SK-N-SH (cell line): Measurements from ENCODE around the gene SWAP70. TPM values are rescaled to one million over a fixed set of nuclear protein-coding genes. Genes with fewer than 3 reads are reported as not detected.

Source experiments
- CTCF ChIA-PET: fragments of 300-600, 350-600 bp; formaldehyde crosslinking; extraction: SDS; loops from one replicate; lab custom pipeline; 2021; lab: Yijun Ruan, JAX
- POLR2A ChIA-PET: fragments of 350-600 bp; sonication (Branson Sonifier 250); formaldehyde crosslinking; extraction: SDS; loops from one replicate; lab custom pipeline; 2020; ENCODE audit warnings: antibody characterized with exemption, inconsistent platforms; lab: Yijun Ruan, JAX
- DNase-seq: peaks from one replicate; pipeline ENCODE4 v3.0.0; 2012
- H2AFZ ChIP-seq: fragments of 200-600 bp; sonication (generic); 2 replicates; pipeline ENCODE4 v1.8.1; 2016; ENCODE audit warnings: antibody characterized with exemption, mild to moderate bottlenecking, low read depth
- H3F3A ChIP-seq: fragments of 200-600 bp; sonication (generic); replicated peaks from 2 replicates; pipeline ENCODE3; 2016; ENCODE audit warnings: antibody characterized with exemption, mild to moderate bottlenecking; ENCODE audit not compliant: insufficient read depth
- H3K27ac ChIP-seq, 2 experiments: fragments of 200-500 bp in 1 of 2; fragments of 200-600 bp in 1 of 2; sonication (Bioruptor generic) in 1 of 2; sonication (generic), shearing (Covaris generic) in 1 of 2; 2 replicates each; pipeline versions ENCODE4 v1.5.1 to v1.6.1; 2014 to 2016; ENCODE audit warnings: low read depth in 2 of 2, inconsistent platforms in 1 of 2, low read length in 1 of 2, mild to moderate bottlenecking in 1 of 2, mixed read lengths in 1 of 2
- H3K27me3 ChIP-seq: fragments of 200-600 bp; sonication (generic), shearing (Covaris generic); 2 replicates; pipeline ENCODE4 v1.6.1; 2016; ENCODE audit warnings: mixed run types; ENCODE audit not compliant: insufficient read depth
- H3K36me3 ChIP-seq, 2 experiments: fragments of 200-500 bp in 1 of 2; fragments of 200-600 bp in 1 of 2; sonication (Bioruptor generic) in 1 of 2; sonication (generic) in 1 of 2; replicated peaks in 1 of 2; 2 replicates each; pipeline versions ENCODE3 to v1.5.1; 2014 to 2016; ENCODE audit warnings: low read length in 1 of 2, mild to moderate bottlenecking in 1 of 2; ENCODE audit not compliant: insufficient read depth in 2 of 2, control insufficient read depth in 1 of 2
- H3K4me1 ChIP-seq, 2 experiments: fragments of 200-500 bp in 1 of 2; fragments of 200-600 bp in 1 of 2; sonication (Bioruptor generic) in 1 of 2; sonication (generic), shearing (Covaris generic) in 1 of 2; 2 replicates each; pipeline versions ENCODE4 v1.5.1 to v1.6.1; 2014 to 2016; ENCODE audit warnings: low read depth in 1 of 2, low read length in 1 of 2, mixed run types in 1 of 2; ENCODE audit not compliant: insufficient read depth in 2 of 2, control insufficient read depth in 1 of 2
- H3K4me2 ChIP-seq: fragments of 200-600 bp; sonication (generic), shearing (Covaris generic); 2 replicates; pipeline ENCODE4 v1.6.1; 2017; ENCODE audit warnings: mixed run types
- H3K4me3 ChIP-seq, 2 experiments: fragments of 200-500 bp in 1 of 2; fragments of 200-600 bp in 1 of 2; sonication (Bioruptor generic) in 1 of 2; sonication (generic), shearing (Covaris generic) in 1 of 2; 2 replicates each; pipeline versions ENCODE4 v1.5.1 to v1.8.1; 2014 to 2016; ENCODE audit warnings: low read depth in 2 of 2, inconsistent platforms in 1 of 2, low read length in 1 of 2, mild to moderate bottlenecking in 1 of 2, mixed read lengths in 1 of 2, moderate library complexity in 1 of 2
- H3K79me2 ChIP-seq: fragments of 200-600 bp; sonication (generic); 2 replicates; pipeline ENCODE4 v1.8.1; 2017; ENCODE audit warnings: mild to moderate bottlenecking; ENCODE audit not compliant: insufficient read depth
- H3K9ac ChIP-seq: fragments of 200-600 bp; sonication (generic); 2 replicates; pipeline ENCODE4 v1.6.1; 2017; ENCODE audit warnings: mixed run types
- H3K9me2 ChIP-seq: fragments of 200-600 bp; sonication (generic); 2 replicates; pipeline ENCODE4 v1.6.1; 2017; ENCODE audit warnings: mixed run types
- H3K9me3 ChIP-seq: fragments of 200-600 bp; sonication (generic); 2 replicates; pipeline ENCODE4 v1.6.1; 2017; ENCODE audit warnings: mixed run types, mild to moderate bottlenecking, moderate library complexity
- H4K20me1 ChIP-seq: fragments of 200-600 bp; sonication (generic); 2 replicates; pipeline ENCODE4 v1.6.1; 2017; ENCODE audit warnings: mild to moderate bottlenecking, mixed run types; ENCODE audit not compliant: insufficient read depth
- ELF1 ChIP-seq: IDR thresholded peaks from 2 replicates; pipeline ENCODE4 v1.4.0; 2012
- EZH2phosphoT487 ChIP-seq: fragments of 200-600 bp; sonication (generic); IDR thresholded peaks from 2 replicates; pipeline ENCODE4 v1.6.1; 2017; ENCODE audit warnings: low read depth, mixed run types, mild to moderate bottlenecking, antibody characterized with exemption, moderate library complexity, borderline replicate concordance
- FOSL2 ChIP-seq: IDR thresholded peaks from 2 replicates; pipeline ENCODE4 v1.4.0; 2012; ENCODE audit warnings: low read depth, mild to moderate bottlenecking, moderate library complexity, borderline replicate concordance
- GABPA ChIP-seq: IDR thresholded peaks from 2 replicates; pipeline ENCODE4 v1.4.0; 2012; ENCODE audit warnings: low read depth, mild to moderate bottlenecking
- JUND ChIP-seq: IDR thresholded peaks from 2 replicates; pipeline ENCODE4 v1.4.0; 2012
- MXI1 ChIP-seq: IDR thresholded peaks from 2 replicates; pipeline ENCODE4 v1.6.1; 2012; ENCODE audit warnings: mild to moderate bottlenecking, low read depth, low read length, improper control_type of control experiment
- RAD21 ChIP-seq: IDR thresholded peaks from 2 replicates; pipeline ENCODE4 v1.6.1; 2012; ENCODE audit warnings: mild to moderate bottlenecking, low read length
- RCOR1 ChIP-seq: fragments of 150-350 bp; IDR thresholded peaks from 2 replicates; pipeline ENCODE4 v1.6.1; 2017; ENCODE audit warnings: antibody characterized with exemption, low read length
- RFX5 ChIP-seq: IDR thresholded peaks from 2 replicates; pipeline ENCODE4 v1.6.1; 2012; ENCODE audit warnings: mild to moderate bottlenecking, improper control_type of control experiment, low read length
- RXRA ChIP-seq: IDR thresholded peaks from 2 replicates; pipeline ENCODE4 v1.4.0; 2012; ENCODE audit warnings: low read depth, mild to moderate bottlenecking, borderline replicate concordance
- TCF12 ChIP-seq: IDR thresholded peaks from 2 replicates; pipeline ENCODE4 v1.4.0; 2012
- WGBS: methylation state at CpG from one replicate; pipeline ENCODE4 v1.1.6; 2017; ENCODE audit warnings: low lambda C conversion rate; 5-methylcytosine and 5-hydroxymethylcytosine counted together
- polyA plus RNA-seq, 3 experiments: library from polyadenylated mRNA; depleted of rRNA; stranded (reverse); fragments of >200 nt; gene quantifications; 2 replicates each; pipeline ENCODE4 v1.2.3, GENCODE V29; 2012
- TF ChIP-seq, protein P1 (sequence below): fragments of 150-350 bp; IDR thresholded peaks from 2 replicates; pipeline ENCODE4 v1.6.1; 2016; ENCODE audit warnings: mild to moderate bottlenecking, low read depth, low read length
- TF ChIP-seq, protein P2 (sequence below): IDR thresholded peaks from 2 replicates; pipeline ENCODE4 v1.4.0; 2012; ENCODE audit warnings: low read depth, borderline replicate concordance
- TF ChIP-seq, protein P3 (sequence below): fragments of 200-600 bp; sonication (generic); IDR thresholded peaks from 2 replicates; pipeline ENCODE4 v1.6.1; 2017; ENCODE audit warnings: antibody characterized with exemption, mild to moderate bottlenecking, moderate library complexity
- TF ChIP-seq, protein P4 (sequence below): IDR thresholded peaks from 2 replicates; pipeline ENCODE4 v1.4.0; 2012; ENCODE audit warnings: low read depth
- TF ChIP-seq, protein P5 (sequence below): IDR thresholded peaks from 2 replicates; pipeline ENCODE4 v1.6.1; 2012; ENCODE audit warnings: mild to moderate bottlenecking, low read depth, low read length, moderate library complexity

SWAP70 gene
- polyA plus RNA-seq, 1 of the 3 experiments (the other 2 are of a cell fraction): 10.6 TPM

DNA sequence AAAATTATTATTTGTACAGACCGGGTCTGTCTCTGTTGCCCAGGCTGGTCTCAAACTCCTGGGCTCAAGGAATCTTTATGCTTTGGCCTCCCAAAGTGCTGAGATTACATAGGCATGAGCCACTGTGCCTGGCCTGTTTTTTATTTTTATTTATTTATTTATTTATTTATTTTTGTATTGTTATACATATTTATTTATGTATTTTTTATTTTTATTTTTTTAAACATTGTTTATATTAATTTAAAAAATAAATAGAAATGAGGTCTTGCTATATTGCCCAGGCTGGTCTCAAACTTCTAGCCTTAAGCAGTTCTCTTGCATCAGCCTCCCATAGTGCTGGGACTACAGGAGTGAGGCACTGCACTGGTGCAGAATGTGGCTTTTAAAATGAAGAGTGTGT, 47.0 kb downstream of the SWAP70 start:
- H3K9ac ChIP-seq: no peak overlapping the region
- no peaks in the 10 kb centered on the region; a peak in 1 of 4 replicates for H3K4me1 ChIP-seq
- no peaks in the 10 kb centered on the region for H3K9me3 ChIP-seq
- H2AFZ ChIP-seq: no peak overlapping the region
- WGBS: 70% methylated on average over 1 of the region's 1 CpG
- peaks cover 3% of the 10 kb centered on the region for H3F3A ChIP-seq
- H3K27me3 ChIP-seq: no peaks in the 10 kb centered on the region
- DNase-seq: no peak
- H3K36me3 ChIP-seq: peaks cover 0 to 14% of the 10 kb centered on the region in 2 experiments
- no peak overlapping the region for H3K27ac ChIP-seq
- POLR2A ChIA-PET: no interaction called here
- TF ChIP-seq TCF12: no peak
- TF ChIP-seq RFX5: no peak
- TF ChIP-seq, protein P1, sequence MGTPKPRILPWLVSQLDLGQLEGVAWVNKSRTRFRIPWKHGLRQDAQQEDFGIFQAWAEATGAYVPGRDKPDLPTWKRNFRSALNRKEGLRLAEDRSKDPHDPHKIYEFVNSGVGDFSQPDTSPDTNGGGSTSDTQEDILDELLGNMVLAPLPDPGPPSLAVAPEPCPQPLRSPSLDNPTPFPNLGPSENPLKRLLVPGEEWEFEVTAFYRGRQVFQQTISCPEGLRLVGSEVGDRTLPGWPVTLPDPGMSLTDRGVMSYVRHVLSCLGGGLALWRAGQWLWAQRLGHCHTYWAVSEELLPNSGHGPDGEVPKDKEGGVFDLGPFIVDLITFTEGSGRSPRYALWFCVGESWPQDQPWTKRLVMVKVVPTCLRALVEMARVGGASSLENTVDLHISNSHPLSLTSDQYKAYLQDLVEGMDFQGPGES: no peak
- no peak for TF ChIP-seq RXRA
- TF ChIP-seq, protein P2, sequence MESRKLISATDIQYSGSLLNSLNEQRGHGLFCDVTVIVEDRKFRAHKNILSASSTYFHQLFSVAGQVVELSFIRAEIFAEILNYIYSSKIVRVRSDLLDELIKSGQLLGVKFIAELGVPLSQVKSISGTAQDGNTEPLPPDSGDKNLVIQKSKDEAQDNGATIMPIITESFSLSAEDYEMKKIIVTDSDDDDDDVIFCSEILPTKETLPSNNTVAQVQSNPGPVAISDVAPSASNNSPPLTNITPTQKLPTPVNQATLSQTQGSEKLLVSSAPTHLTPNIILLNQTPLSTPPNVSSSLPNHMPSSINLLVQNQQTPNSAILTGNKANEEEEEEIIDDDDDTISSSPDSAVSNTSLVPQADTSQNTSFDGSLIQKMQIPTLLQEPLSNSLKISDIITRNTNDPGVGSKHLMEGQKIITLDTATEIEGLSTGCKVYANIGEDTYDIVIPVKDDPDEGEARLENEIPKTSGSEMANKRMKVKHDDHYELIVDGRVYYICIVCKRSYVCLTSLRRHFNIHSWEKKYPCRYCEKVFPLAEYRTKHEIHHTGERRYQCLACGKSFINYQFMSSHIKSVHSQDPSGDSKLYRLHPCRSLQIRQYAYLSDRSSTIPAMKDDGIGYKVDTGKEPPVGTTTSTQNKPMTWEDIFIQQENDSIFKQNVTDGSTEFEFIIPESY: no peak
- no peak for TF ChIP-seq GABPA
- TF ChIP-seq, protein P3, sequence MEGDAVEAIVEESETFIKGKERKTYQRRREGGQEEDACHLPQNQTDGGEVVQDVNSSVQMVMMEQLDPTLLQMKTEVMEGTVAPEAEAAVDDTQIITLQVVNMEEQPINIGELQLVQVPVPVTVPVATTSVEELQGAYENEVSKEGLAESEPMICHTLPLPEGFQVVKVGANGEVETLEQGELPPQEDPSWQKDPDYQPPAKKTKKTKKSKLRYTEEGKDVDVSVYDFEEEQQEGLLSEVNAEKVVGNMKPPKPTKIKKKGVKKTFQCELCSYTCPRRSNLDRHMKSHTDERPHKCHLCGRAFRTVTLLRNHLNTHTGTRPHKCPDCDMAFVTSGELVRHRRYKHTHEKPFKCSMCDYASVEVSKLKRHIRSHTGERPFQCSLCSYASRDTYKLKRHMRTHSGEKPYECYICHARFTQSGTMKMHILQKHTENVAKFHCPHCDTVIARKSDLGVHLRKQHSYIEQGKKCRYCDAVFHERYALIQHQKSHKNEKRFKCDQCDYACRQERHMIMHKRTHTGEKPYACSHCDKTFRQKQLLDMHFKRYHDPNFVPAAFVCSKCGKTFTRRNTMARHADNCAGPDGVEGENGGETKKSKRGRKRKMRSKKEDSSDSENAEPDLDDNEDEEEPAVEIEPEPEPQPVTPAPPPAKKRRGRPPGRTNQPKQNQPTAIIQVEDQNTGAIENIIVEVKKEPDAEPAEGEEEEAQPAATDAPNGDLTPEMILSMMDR: no peak
- no peak for TF ChIP-seq ELF1
- TF ChIP-seq, protein P4, sequence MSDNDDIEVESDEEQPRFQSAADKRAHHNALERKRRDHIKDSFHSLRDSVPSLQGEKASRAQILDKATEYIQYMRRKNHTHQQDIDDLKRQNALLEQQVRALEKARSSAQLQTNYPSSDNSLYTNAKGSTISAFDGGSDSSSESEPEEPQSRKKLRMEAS: no peak
- TF ChIP-seq JUND: no peak
- no peak for TF ChIP-seq RCOR1
- CTCF ChIA-PET: no interaction called here
- H4K20me1 ChIP-seq: no peaks in the 10 kb centered on the region; the same call in 1 of the 2 replicates
- peaks cover 31% of the 10 kb centered on the region for H3K79me2 ChIP-seq
- no peaks in the 10 kb centered on the region for H3K9me2 ChIP-seq
- no peak overlapping the region for H3K4me2 ChIP-seq
- no peak overlapping the region for H3K4me3 ChIP-seq

DNA sequence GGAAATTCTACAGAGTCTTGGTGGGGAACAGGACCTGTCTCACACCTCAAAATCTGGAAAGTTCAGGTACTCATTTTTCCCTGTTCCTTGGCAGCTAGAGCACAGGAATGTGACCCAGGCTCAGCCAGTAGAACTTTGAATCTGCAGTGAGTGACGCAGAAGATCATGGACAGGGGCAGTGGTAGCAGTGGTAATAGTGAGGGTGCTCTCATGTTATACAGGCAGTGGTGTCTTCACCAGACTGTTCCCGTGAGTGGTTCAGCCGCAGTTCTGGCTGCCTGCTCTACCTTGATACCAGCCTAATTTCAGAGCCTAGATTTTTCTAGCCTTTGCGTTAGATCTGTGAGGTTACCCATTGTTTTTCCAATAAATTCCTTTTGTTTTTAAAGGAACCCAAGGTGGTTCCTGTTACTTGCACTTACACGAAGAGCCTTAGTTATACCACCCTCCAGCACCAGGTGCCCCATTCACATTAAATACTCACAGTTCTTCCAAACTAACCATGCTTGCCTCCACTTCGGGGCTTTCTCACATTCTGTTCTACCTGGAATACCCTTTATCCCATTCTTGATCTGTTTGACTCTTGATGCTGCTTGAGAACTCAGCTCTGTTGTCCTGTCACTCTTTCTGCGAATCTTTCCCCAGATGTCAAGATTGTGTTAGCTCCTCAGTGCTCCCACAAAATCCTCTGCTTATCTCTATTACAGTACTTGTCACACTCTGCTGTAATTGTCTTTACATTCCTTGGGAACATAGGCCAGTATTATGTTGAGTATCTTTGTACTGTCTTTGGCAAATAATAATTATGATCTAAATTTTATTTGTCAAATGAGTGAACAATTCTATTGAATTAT, 47.8 kb downstream of the SWAP70 start:
- Histone ChIP-seq H2AFZ (no peak overlapping the region), H3K9ac (no peak overlapping the region), H4K20me1 (no peaks in the 10 kb centered on the region; the same call in 1 of the 2 replicates), H3K9me3 (no peaks in the 10 kb centered on the region), H3K9me2 (no peaks in the 10 kb centered on the region), H3K36me3 (peaks cover 0 to 14% of the 10 kb centered on the region in 2 experiments), H3K79me2 (peaks cover 27% of the 10 kb centered on the region), H3K4me2 (no peak overlapping the region), H3K27ac (no peak overlapping the region), H3K4me3 (no peak overlapping the region), H3K4me1 (no peaks in the 10 kb centered on the region; a peak in 1 of 4 replicates), H3F3A (peaks cover under 1% of the 10 kb centered on the region), H3K27me3 (no peaks in the 10 kb centered on the region)
- ChIA-PET CTCF (no interaction called here), POLR2A (interaction anchor here (1.0 kb wide), 1 partner anchor 8 kb away, joined by 3 read pairs; no protein-coding TSS in a partner anchor)
- no peak for DNase-seq
- 95% methylated on average over 7 of the region's 7 CpGs for WGBS
- TF ChIP-seq FOSL2 (no peak), TCF12 (no peak), MXI1 (no peak), RAD21 (no peak), RFX5 (no peak), EZH2phosphoT487 (no peak)
- TF ChIP-seq, protein P5, sequence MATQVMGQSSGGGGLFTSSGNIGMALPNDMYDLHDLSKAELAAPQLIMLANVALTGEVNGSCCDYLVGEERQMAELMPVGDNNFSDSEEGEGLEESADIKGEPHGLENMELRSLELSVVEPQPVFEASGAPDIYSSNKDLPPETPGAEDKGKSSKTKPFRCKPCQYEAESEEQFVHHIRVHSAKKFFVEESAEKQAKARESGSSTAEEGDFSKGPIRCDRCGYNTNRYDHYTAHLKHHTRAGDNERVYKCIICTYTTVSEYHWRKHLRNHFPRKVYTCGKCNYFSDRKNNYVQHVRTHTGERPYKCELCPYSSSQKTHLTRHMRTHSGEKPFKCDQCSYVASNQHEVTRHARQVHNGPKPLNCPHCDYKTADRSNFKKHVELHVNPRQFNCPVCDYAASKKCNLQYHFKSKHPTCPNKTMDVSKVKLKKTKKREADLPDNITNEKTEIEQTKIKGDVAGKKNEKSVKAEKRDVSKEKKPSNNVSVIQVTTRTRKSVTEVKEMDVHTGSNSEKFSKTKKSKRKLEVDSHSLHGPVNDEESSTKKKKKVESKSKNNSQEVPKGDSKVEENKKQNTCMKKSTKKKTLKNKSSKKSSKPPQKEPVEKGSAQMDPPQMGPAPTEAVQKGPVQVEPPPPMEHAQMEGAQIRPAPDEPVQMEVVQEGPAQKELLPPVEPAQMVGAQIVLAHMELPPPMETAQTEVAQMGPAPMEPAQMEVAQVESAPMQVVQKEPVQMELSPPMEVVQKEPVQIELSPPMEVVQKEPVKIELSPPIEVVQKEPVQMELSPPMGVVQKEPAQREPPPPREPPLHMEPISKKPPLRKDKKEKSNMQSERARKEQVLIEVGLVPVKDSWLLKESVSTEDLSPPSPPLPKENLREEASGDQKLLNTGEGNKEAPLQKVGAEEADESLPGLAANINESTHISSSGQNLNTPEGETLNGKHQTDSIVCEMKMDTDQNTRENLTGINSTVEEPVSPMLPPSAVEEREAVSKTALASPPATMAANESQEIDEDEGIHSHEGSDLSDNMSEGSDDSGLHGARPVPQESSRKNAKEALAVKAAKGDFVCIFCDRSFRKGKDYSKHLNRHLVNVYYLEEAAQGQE: no peak
- TF ChIP-seq, protein P1: no peak
